Measurements from ENCODE around the gene COLEC12.

COLEC12 gene

GRCh38 chr18:361941-362310 is 138.6 kb downstream of the COLEC12 start:
- no peak for ATAC-seq (ENCODE audit: low read depth)
- peaks cover 6% of the 10 kb centered on the region for H3K27me3 Mint-ChIP-seq
- H3K27ac Mint-ChIP-seq = no peak overlapping the region
- DNase-seq (ENCODE audit: low spot score in 2 of 2) = no peak
- H3K4me3 Mint-ChIP-seq = no peak overlapping the region
- H3K9me3 Mint-ChIP-seq = no peaks in the 10 kb centered on the region
- H3K36me3 Mint-ChIP-seq = no peaks in the 10 kb centered on the region
- peaks cover 2% of the 10 kb centered on the region for H3K4me1 Mint-ChIP-seq

- Mint-ChIP-seq H3K27me3 (peaks cover 6% of the 10 kb centered on the region), H3K9me3 (no peaks in the 10 kb centered on the region), H3K4me1 (peaks cover 2% of the 10 kb centered on the region), H3K4me3 (no peak overlapping the region), H3K36me3 (no peaks in the 10 kb centered on the region), H3K27ac (no peak overlapping the region)
- ATAC-seq (ENCODE audit: low read depth) = no peak
- DNase-seq (ENCODE audit: low spot score in 2 of 2) = no peak
These were observed 139.3 kb downstream of the COLEC12 start for GRCh38 chr18:361100-361732.

- H3K27me3 Mint-ChIP-seq = peaks cover 4% of the 10 kb centered on the region
- no peaks in the 10 kb centered on the region for H3K9me3 Mint-ChIP-seq
- H3K4me3 Mint-ChIP-seq = no peak overlapping the region
- DNase-seq (ENCODE audit: low spot score in 2 of 2) = no peak
- ATAC-seq (ENCODE audit: low read depth) = no peak
- H3K27ac Mint-ChIP-seq = no peak overlapping the region
- H3K4me1 Mint-ChIP-seq = peaks cover 2% of the 10 kb centered on the region
- no peaks in the 10 kb centered on the region for H3K36me3 Mint-ChIP-seq
These were observed 139.8 kb downstream of the COLEC12 start for GRCh38 chr18:360676-361075.

- Mint-ChIP-seq H3K27ac (no peak overlapping the region), H3K4me3 (no peak overlapping the region), H3K9me3 (no peaks in the 10 kb centered on the region), H3K36me3 (no peaks in the 10 kb centered on the region), H3K27me3 (peaks cover 9% of the 10 kb centered on the region), H3K4me1 (peaks cover 2% of the 10 kb centered on the region)
- ATAC-seq (ENCODE audit: low read depth) (no peak), DNase-seq (ENCODE audit: low spot score in 2 of 2) (no peak)
These were observed 143.7 kb downstream of the COLEC12 start for GRCh38 chr18:356778-357177.

- Mint-ChIP-seq H3K36me3 (no peaks in the 10 kb centered on the region), H3K4me3 (no peak overlapping the region), H3K27ac (no peak overlapping the region), H3K4me1 (no peaks in the 10 kb centered on the region), H3K9me3 (no peaks in the 10 kb centered on the region), H3K27me3 (peaks cover 12% of the 10 kb centered on the region)
- ATAC-seq (ENCODE audit: low read depth) = no peak
- no peak for DNase-seq (ENCODE audit: low spot score in 2 of 2)
These were observed 144.8 kb downstream of the COLEC12 start for GRCh38 chr18:355678-356077.

- H3K27me3 Mint-ChIP-seq = peaks cover 14% of the 10 kb centered on the region
- no peaks in the 10 kb centered on the region for H3K4me1 Mint-ChIP-seq
- no peak for DNase-seq (ENCODE audit: low spot score in 2 of 2)
- no peak for ATAC-seq (ENCODE audit: low read depth)
- no peak overlapping the region for H3K27ac Mint-ChIP-seq
- H3K4me3 Mint-ChIP-seq = no peak overlapping the region
- H3K36me3 Mint-ChIP-seq = no peaks in the 10 kb centered on the region
- no peaks in the 10 kb centered on the region for H3K9me3 Mint-ChIP-seq
These were observed 146.0 kb downstream of the COLEC12 start for GRCh38 chr18:354471-354870.

- Mint-ChIP-seq H3K27me3 (peaks cover 14% of the 10 kb centered on the region), H3K27ac (no peak overlapping the region), H3K4me3 (no peak overlapping the region), H3K36me3 (no peaks in the 10 kb centered on the region), H3K9me3 (no peaks in the 10 kb centered on the region), H3K4me1 (no peaks in the 10 kb centered on the region)
- DNase-seq (ENCODE audit: low spot score in 2 of 2) (no peak), ATAC-seq (ENCODE audit: low read depth) (no peak)
These were observed 146.5 kb downstream of the COLEC12 start for GRCh38 chr18:354003-354402.

- H3K27me3 Mint-ChIP-seq = peaks cover 14% of the 10 kb centered on the region
- no peaks in the 10 kb centered on the region for H3K9me3 Mint-ChIP-seq
- H3K4me1 Mint-ChIP-seq = no peaks in the 10 kb centered on the region
- H3K4me3 Mint-ChIP-seq = no peak overlapping the region
- ATAC-seq (ENCODE audit: low read depth) = no peak
- H3K27ac Mint-ChIP-seq = no peak overlapping the region
- no peak for DNase-seq (ENCODE audit: low spot score in 2 of 2)
- H3K36me3 Mint-ChIP-seq = no peaks in the 10 kb centered on the region
These were observed 148.1 kb downstream of the COLEC12 start for GRCh38 chr18:352438-352837.

- Mint-ChIP-seq H3K4me3 (no peak overlapping the region), H3K36me3 (no peaks in the 10 kb centered on the region), H3K9me3 (peaks cover 1% of the 10 kb centered on the region), H3K27ac (no peak overlapping the region), H3K27me3 (peaks cover 14% of the 10 kb centered on the region), H3K4me1 (no peaks in the 10 kb centered on the region)
- DNase-seq (ENCODE audit: low spot score in 2 of 2) (no peak), ATAC-seq (ENCODE audit: low read depth) (no peak)
These were observed 149.4 kb downstream of the COLEC12 start for GRCh38 chr18:350953-351572.

- peaks cover 10% of the 10 kb centered on the region for H3K27me3 Mint-ChIP-seq
- no peak for ATAC-seq (ENCODE audit: low read depth)
These were observed 153.9 kb downstream of the COLEC12 start for GRCh38 chr18:346600-346999.

GRCh38 chr18:341102-341501 is 159.4 kb downstream of the COLEC12 start:
- Mint-ChIP-seq H3K4me1 (no peaks in the 10 kb centered on the region), H3K27ac (no peak overlapping the region), H3K27me3 (peaks cover 10% of the 10 kb centered on the region), H3K4me3 (no peak overlapping the region), H3K9me3 (no peaks in the 10 kb centered on the region), H3K36me3 (no peaks in the 10 kb centered on the region)
- ATAC-seq (ENCODE audit: low read depth) = no peak
- no peak for DNase-seq (ENCODE audit: low spot score in 2 of 2)

More at GRCh38 chr18:346600-346999, 153.9 kb downstream of the COLEC12 start:
- no peak for DNase-seq (ENCODE audit: low spot score in 2 of 2)
- H3K36me3 Mint-ChIP-seq = no peaks in the 10 kb centered on the region
- no peak overlapping the region for H3K4me3 Mint-ChIP-seq
- peaks cover 1% of the 10 kb centered on the region for H3K9me3 Mint-ChIP-seq
- no peaks in the 10 kb centered on the region for H3K4me1 Mint-ChIP-seq
- no peak overlapping the region for H3K27ac Mint-ChIP-seq

GRCh38 chr18:340044-340443 is 160.5 kb downstream of the COLEC12 start:
- H3K27ac Mint-ChIP-seq = no peak overlapping the region
- ATAC-seq (ENCODE audit: low read depth) (no peak), DNase-seq (ENCODE audit: low spot score in 2 of 2) (no peak)
- no peaks in the 10 kb centered on the region for H3K36me3 Mint-ChIP-seq
- peaks cover 10% of the 10 kb centered on the region for H3K27me3 Mint-ChIP-seq
- H3K4me1 Mint-ChIP-seq = no peaks in the 10 kb centered on the region
- H3K9me3 Mint-ChIP-seq = no peaks in the 10 kb centered on the region
- no peak overlapping the region for H3K4me3 Mint-ChIP-seq

GRCh38 chr18:339200-339599 is 161.3 kb downstream of the COLEC12 start:
- peaks cover 7% of the 10 kb centered on the region for H3K27me3 Mint-ChIP-seq
- H3K9me3 Mint-ChIP-seq = no peaks in the 10 kb centered on the region
- ATAC-seq (ENCODE audit: low read depth) (no peak), DNase-seq (ENCODE audit: low spot score in 2 of 2) (no peak)
- no peaks in the 10 kb centered on the region for H3K4me1 Mint-ChIP-seq
- H3K36me3 Mint-ChIP-seq = no peaks in the 10 kb centered on the region
- H3K4me3 Mint-ChIP-seq = no peak overlapping the region
- no peak overlapping the region for H3K27ac Mint-ChIP-seq

GRCh38 chr18:336713-337112 is 163.8 kb downstream of the COLEC12 start:
- H3K4me3 Mint-ChIP-seq = no peak overlapping the region
- no peaks in the 10 kb centered on the region for H3K4me1 Mint-ChIP-seq
- H3K36me3 Mint-ChIP-seq = no peaks in the 10 kb centered on the region
- no peak overlapping the region for H3K27ac Mint-ChIP-seq
- DNase-seq (ENCODE audit: low spot score in 2 of 2) = no peak
- peaks cover 9% of the 10 kb centered on the region for H3K27me3 Mint-ChIP-seq
- no peak for ATAC-seq (ENCODE audit: low read depth)
- no peaks in the 10 kb centered on the region for H3K9me3 Mint-ChIP-seq

- DNase-seq (ENCODE audit: low spot score in 2 of 2) (no peak), ATAC-seq (ENCODE audit: low read depth) (no peak)
- Mint-ChIP-seq H3K4me3 (no peak overlapping the region), H3K9me3 (no peaks in the 10 kb centered on the region), H3K27ac (no peak overlapping the region), H3K4me1 (no peaks in the 10 kb centered on the region), H3K36me3 (no peaks in the 10 kb centered on the region), H3K27me3 (peaks cover 9% of the 10 kb centered on the region)
These were observed 164.8 kb downstream of the COLEC12 start for GRCh38 chr18:335733-336132.

All from memory B cell (primary cell).